ENCODE data around the gene MYL7. TPM values are rescaled to one million over a fixed set of nuclear protein-coding genes. Genes with fewer than 3 reads are reported as not detected.

Gene MYL7
- total and polyA plus RNA-seq, 2 of the 13 experiments (the other 11 are each of a cell fraction or from before 2014, with no cell fraction given): 1.8 TPM; not detected in 1

GRCh38 chr7:44131173-44132029 is 9.7 kb downstream of the MYL7 start (continued):
- TF ChIP-seq ZSCAN20 (CRISPR knock-in tag; IDR thresholded peaks at IDR 0.05; ENCODE audit: borderline replicate concordance) (no peak), ARNT2 (CRISPR knock-in tag; IDR thresholded peaks at IDR 0.05; ENCODE audit: low read depth) (no peak), ZSCAN31 (CRISPR knock-in tag; IDR thresholded peaks at IDR 0.05; ENCODE audit: low read depth) (peak; percentile 64; the same call in 1 of the 2 replicates), TSC22D2 (CRISPR knock-in tag; IDR thresholded peaks at IDR 0.05; ENCODE audit: borderline replicate concordance) (0 out of 2 replicates have a peak, but pooled peaks have one; percentile 29), FUBP1 (CRISPR knock-in tag; IDR thresholded peaks at IDR 0.05; ENCODE audit: borderline replicate concordance) (no peak), KMT2B (CRISPR knock-in tag; IDR thresholded peaks at IDR 0.05) (0 out of 2 replicates have a peak, but pooled peaks have one; percentile 26), MNT (IDR thresholded peaks at IDR 0.05) (peak; percentile 69), ZNF44 (CRISPR knock-in tag; IDR thresholded peaks at IDR 0.05) (no peak; the same call in 1 of the 2 replicates), ZNF343 (CRISPR knock-in tag; IDR thresholded peaks at IDR 0.05) (no peak), HOXD1 (CRISPR knock-in tag; IDR thresholded peaks at IDR 0.05) (0 out of 2 replicates have a peak, but pooled peaks have one; percentile 20), HDAC1 (CRISPR knock-in tag; IDR thresholded peaks at IDR 0.05) (0 out of 2 replicates have a peak, but pooled peaks have one; percentile 45), MAZ (IDR thresholded peaks at IDR 0.05; ENCODE audit: borderline replicate concordance, low read depth, low read length) (no peak), MAZ (CRISPR knock-in tag; IDR thresholded peaks at IDR 0.05; ENCODE audit: low read depth) (peak; percentile 69; the same call in 1 of the 2 replicates), CBX5 (CRISPR knock-in tag; IDR thresholded peaks at IDR 0.05; ENCODE audit: borderline replicate concordance) (peak; percentile 54; the same call in 1 of the 2 replicates), GABPB1 (CRISPR knock-in tag; IDR thresholded peaks at IDR 0.05) (0 out of 2 replicates have a peak, but pooled peaks have one; percentile 39), ZNF264 (CRISPR knock-in tag; IDR thresholded peaks at IDR 0.05) (peak; percentile 74; the same call in 1 of the 2 replicates)
- TF ChIP-seq, protein P1, sequence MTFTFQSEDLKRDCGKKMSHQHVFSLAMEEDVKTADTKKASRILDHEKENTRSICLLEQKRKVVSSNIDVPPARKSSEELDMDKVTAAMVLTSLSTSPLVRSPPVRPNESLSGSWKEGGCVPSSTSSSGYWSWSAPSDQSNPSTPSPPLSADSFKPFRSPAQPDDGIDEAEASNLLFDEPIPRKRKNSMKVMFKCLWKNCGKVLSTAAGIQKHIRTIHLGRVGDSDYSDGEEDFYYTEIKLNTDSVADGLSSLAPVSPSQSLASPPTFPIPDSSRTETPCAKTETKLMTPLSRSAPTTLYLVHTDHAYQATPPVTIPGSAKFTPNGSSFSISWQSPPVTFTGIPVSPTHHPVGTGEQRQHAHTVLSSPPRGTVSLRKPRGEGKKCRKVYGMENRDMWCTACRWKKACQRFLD (CRISPR knock-in tag; IDR thresholded peaks at IDR 0.05; ENCODE audit: borderline replicate concordance): no peak
- TF ChIP-seq, protein P2, sequence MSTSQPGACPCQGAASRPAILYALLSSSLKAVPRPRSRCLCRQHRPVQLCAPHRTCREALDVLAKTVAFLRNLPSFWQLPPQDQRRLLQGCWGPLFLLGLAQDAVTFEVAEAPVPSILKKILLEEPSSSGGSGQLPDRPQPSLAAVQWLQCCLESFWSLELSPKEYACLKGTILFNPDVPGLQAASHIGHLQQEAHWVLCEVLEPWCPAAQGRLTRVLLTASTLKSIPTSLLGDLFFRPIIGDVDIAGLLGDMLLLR (CRISPR knock-in tag; IDR thresholded peaks at IDR 0.05): no peak
- TF ChIP-seq, protein P3, sequence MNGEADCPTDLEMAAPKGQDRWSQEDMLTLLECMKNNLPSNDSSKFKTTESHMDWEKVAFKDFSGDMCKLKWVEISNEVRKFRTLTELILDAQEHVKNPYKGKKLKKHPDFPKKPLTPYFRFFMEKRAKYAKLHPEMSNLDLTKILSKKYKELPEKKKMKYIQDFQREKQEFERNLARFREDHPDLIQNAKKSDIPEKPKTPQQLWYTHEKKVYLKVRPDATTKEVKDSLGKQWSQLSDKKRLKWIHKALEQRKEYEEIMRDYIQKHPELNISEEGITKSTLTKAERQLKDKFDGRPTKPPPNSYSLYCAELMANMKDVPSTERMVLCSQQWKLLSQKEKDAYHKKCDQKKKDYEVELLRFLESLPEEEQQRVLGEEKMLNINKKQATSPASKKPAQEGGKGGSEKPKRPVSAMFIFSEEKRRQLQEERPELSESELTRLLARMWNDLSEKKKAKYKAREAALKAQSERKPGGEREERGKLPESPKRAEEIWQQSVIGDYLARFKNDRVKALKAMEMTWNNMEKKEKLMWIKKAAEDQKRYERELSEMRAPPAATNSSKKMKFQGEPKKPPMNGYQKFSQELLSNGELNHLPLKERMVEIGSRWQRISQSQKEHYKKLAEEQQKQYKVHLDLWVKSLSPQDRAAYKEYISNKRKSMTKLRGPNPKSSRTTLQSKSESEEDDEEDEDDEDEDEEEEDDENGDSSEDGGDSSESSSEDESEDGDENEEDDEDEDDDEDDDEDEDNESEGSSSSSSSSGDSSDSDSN (CRISPR knock-in tag; IDR thresholded peaks at IDR 0.05): no peak
- TF ChIP-seq, protein P4, sequence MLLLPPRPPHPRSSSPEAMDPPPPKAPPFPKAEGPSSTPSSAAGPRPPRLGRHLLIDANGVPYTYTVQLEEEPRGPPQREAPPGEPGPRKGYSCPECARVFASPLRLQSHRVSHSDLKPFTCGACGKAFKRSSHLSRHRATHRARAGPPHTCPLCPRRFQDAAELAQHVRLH (CRISPR knock-in tag; IDR thresholded peaks at IDR 0.05; ENCODE audit: borderline replicate concordance, low read depth): peak; percentile 87
